ENCODE results near the gene PDCD2.
"Not testable (repeated sequence)": the region's sequence is repeated elsewhere in the genome, so short reads cannot be mapped to it uniquely, and the experiment has no call there.

PDCD2 gene

GRCh38 chr6:170584181-170584953, at the start of gene PDCD2:
TSS of gene PDCD2 (minus strand) at chr6:170584637. CDS start at chr6:170584581, 56 bp downstream.
- H3K27me3 ChIP-seq (replicated peaks; ENCODE audit: control insufficient read depth, insufficient read depth, low read length) = no peaks in the 10 kb centered on the region

GRCh38 chr6:170616020-170616554, 31.6 kb upstream of the PDCD2 start:
- DNase-seq (ENCODE audit: low read depth); H3K4me1 ChIP-seq (ENCODE audit: control insufficient read depth, insufficient read depth, low read length); H3K36me3 ChIP-seq (ENCODE audit: control insufficient read depth, insufficient read depth, low read length, severe bottlenecking); H3K9ac ChIP-seq (ENCODE audit: low read length); H3K4me3 ChIP-seq (ENCODE audit: low read length); H3K9me3 ChIP-seq (ENCODE audit: control insufficient read depth, low read length); H3K27me3 ChIP-seq (replicated peaks; ENCODE audit: control insufficient read depth, insufficient read depth, low read length): not testable (repeated sequence)

More at GRCh38 chr6:170584181-170584953, at the start of gene PDCD2:
- H3K36me3 ChIP-seq (ENCODE audit: control insufficient read depth, insufficient read depth, low read length, severe bottlenecking) = peaks cover 29% of the 10 kb centered on the region
- peak within 1 kb of the TSS; percentile 95 for H3K4me3 ChIP-seq (ENCODE audit: low read length)
- no peaks in the 10 kb centered on the region for H3K9me3 ChIP-seq (ENCODE audit: control insufficient read depth, low read length)
- peak; percentile 98 for DNase-seq (ENCODE audit: low read depth)
- peak within 1 kb of the TSS; percentile 92 for H3K9ac ChIP-seq (ENCODE audit: low read length)
- peaks cover 15% of the 10 kb centered on the region for H3K4me1 ChIP-seq (ENCODE audit: control insufficient read depth, insufficient read depth, low read length)

GRCh38 chr6:170612256-170612804, 27.9 kb upstream of the PDCD2 start:
- H3K4me3 ChIP-seq (ENCODE audit: low read length); H3K36me3 ChIP-seq (ENCODE audit: control insufficient read depth, insufficient read depth, low read length, severe bottlenecking); H3K9me3 ChIP-seq (ENCODE audit: control insufficient read depth, low read length); H3K27me3 ChIP-seq (replicated peaks; ENCODE audit: control insufficient read depth, insufficient read depth, low read length); H3K4me1 ChIP-seq (ENCODE audit: control insufficient read depth, insufficient read depth, low read length); H3K9ac ChIP-seq (ENCODE audit: low read length); DNase-seq (ENCODE audit: low read depth): not testable (repeated sequence)

GRCh38 chr6:170609225-170609624, 24.8 kb upstream of the PDCD2 start:
- H3K9me3 ChIP-seq (ENCODE audit: control insufficient read depth, low read length); H3K36me3 ChIP-seq (ENCODE audit: control insufficient read depth, insufficient read depth, low read length, severe bottlenecking); H3K9ac ChIP-seq (ENCODE audit: low read length); H3K4me1 ChIP-seq (ENCODE audit: control insufficient read depth, insufficient read depth, low read length); H3K4me3 ChIP-seq (ENCODE audit: low read length); DNase-seq (ENCODE audit: low read depth): not testable (repeated sequence)
- peaks cover 19% of the 10 kb centered on the region for H3K27me3 ChIP-seq (replicated peaks; ENCODE audit: control insufficient read depth, insufficient read depth, low read length)

GRCh38 chr6:170605574-170606259, 21.3 kb upstream of the PDCD2 start:
- H3K4me3 ChIP-seq (ENCODE audit: low read length) = no peak overlapping the region
- no peak for DNase-seq (ENCODE audit: low read depth)
- no peaks in the 10 kb centered on the region for H3K4me1 ChIP-seq (ENCODE audit: control insufficient read depth, insufficient read depth, low read length)
- H3K9ac ChIP-seq (ENCODE audit: low read length) = no peak overlapping the region
- H3K9me3 ChIP-seq (ENCODE audit: control insufficient read depth, low read length) = no peaks in the 10 kb centered on the region
- H3K36me3 ChIP-seq (ENCODE audit: control insufficient read depth, insufficient read depth, low read length, severe bottlenecking) = no peaks in the 10 kb centered on the region
- peaks cover 23% of the 10 kb centered on the region for H3K27me3 ChIP-seq (replicated peaks; ENCODE audit: control insufficient read depth, insufficient read depth, low read length)

GRCh38 chr6:170597278-170597677, 12.8 kb upstream of the PDCD2 start:
- Histone ChIP-seq H3K9ac (ENCODE audit: low read length) (no peak overlapping the region), H3K36me3 (ENCODE audit: control insufficient read depth, insufficient read depth, low read length, severe bottlenecking) (no peaks in the 10 kb centered on the region), H3K4me1 (ENCODE audit: control insufficient read depth, insufficient read depth, low read length) (no peaks in the 10 kb centered on the region), H3K9me3 (ENCODE audit: control insufficient read depth, low read length) (peaks cover 14% of the 10 kb centered on the region), H3K27me3 (replicated peaks; ENCODE audit: control insufficient read depth, insufficient read depth, low read length) (peaks cover 3% of the 10 kb centered on the region), H3K4me3 (ENCODE audit: low read length) (no peak overlapping the region)
- no peak for DNase-seq (ENCODE audit: low read depth)

GRCh38 chr6:170596426-170596825, 12.0 kb upstream of the PDCD2 start:
- Histone ChIP-seq H3K36me3 (ENCODE audit: control insufficient read depth, insufficient read depth, low read length, severe bottlenecking) (no peaks in the 10 kb centered on the region), H3K9ac (ENCODE audit: low read length) (no peak overlapping the region), H3K9me3 (ENCODE audit: control insufficient read depth, low read length) (peaks cover 22% of the 10 kb centered on the region), H3K4me1 (ENCODE audit: control insufficient read depth, insufficient read depth, low read length) (no peaks in the 10 kb centered on the region), H3K27me3 (replicated peaks; ENCODE audit: control insufficient read depth, insufficient read depth, low read length) (peaks cover 3% of the 10 kb centered on the region), H3K4me3 (ENCODE audit: low read length) (no peak overlapping the region)
- DNase-seq (ENCODE audit: low read depth) = no peak

GRCh38 chr6:170590725-170591124, 6.3 kb upstream of the PDCD2 start:
- peaks cover 35% of the 10 kb centered on the region for H3K9me3 ChIP-seq (ENCODE audit: control insufficient read depth, low read length)
- no peak overlapping the region for H3K9ac ChIP-seq (ENCODE audit: low read length)
- DNase-seq (ENCODE audit: low read depth) = no peak
- peaks cover 3% of the 10 kb centered on the region for H3K27me3 ChIP-seq (replicated peaks; ENCODE audit: control insufficient read depth, insufficient read depth, low read length)
- H3K36me3 ChIP-seq (ENCODE audit: control insufficient read depth, insufficient read depth, low read length, severe bottlenecking) = no peaks in the 10 kb centered on the region
- H3K4me1 ChIP-seq (ENCODE audit: control insufficient read depth, insufficient read depth, low read length) = no peaks in the 10 kb centered on the region
- H3K4me3 ChIP-seq (ENCODE audit: low read length) = no peak overlapping the region

GRCh38 chr6:170584954-170585498, 589 bp upstream of the PDCD2 start:
- H3K27me3 ChIP-seq (replicated peaks; ENCODE audit: control insufficient read depth, insufficient read depth, low read length) = no peaks in the 10 kb centered on the region

GRCh38 chr6:170583756-170584180, 669 bp downstream of the PDCD2 start:
- DNase-seq (ENCODE audit: low read depth) = no peak
- peaks cover 15% of the 10 kb centered on the region for H3K4me1 ChIP-seq (ENCODE audit: control insufficient read depth, insufficient read depth, low read length)

More at GRCh38 chr6:170584954-170585498, 589 bp upstream of the PDCD2 start:
- peak overlapping the region; percentile 92 for H3K9ac ChIP-seq (ENCODE audit: low read length)
- no peak for DNase-seq (ENCODE audit: low read depth)
- H3K9me3 ChIP-seq (ENCODE audit: control insufficient read depth, low read length) = peaks cover 5% of the 10 kb centered on the region
- H3K36me3 ChIP-seq (ENCODE audit: control insufficient read depth, insufficient read depth, low read length, severe bottlenecking) = peaks cover 28% of the 10 kb centered on the region
- H3K4me3 ChIP-seq (ENCODE audit: low read length) = peak overlapping the region; percentile 95
- peaks cover 15% of the 10 kb centered on the region for H3K4me1 ChIP-seq (ENCODE audit: control insufficient read depth, insufficient read depth, low read length)

GRCh38 chr6:170578909-170579308, 5.5 kb downstream of the PDCD2 start:
- Histone ChIP-seq H3K27me3 (replicated peaks; ENCODE audit: control insufficient read depth, insufficient read depth, low read length) (no peaks in the 10 kb centered on the region), H3K9ac (ENCODE audit: low read length) (no peak overlapping the region), H3K4me1 (ENCODE audit: control insufficient read depth, insufficient read depth, low read length) (peaks cover 8% of the 10 kb centered on the region), H3K4me3 (ENCODE audit: low read length) (no peak overlapping the region), H3K36me3 (ENCODE audit: control insufficient read depth, insufficient read depth, low read length, severe bottlenecking) (peaks cover 63% of the 10 kb centered on the region), H3K9me3 (ENCODE audit: control insufficient read depth, low read length) (no peaks in the 10 kb centered on the region)
- no peak for DNase-seq (ENCODE audit: low read depth)

More at GRCh38 chr6:170583756-170584180, 669 bp downstream of the PDCD2 start:
- Histone ChIP-seq H3K9ac (ENCODE audit: low read length) (peak overlapping the region; percentile 92), H3K36me3 (ENCODE audit: control insufficient read depth, insufficient read depth, low read length, severe bottlenecking) (peaks cover 31% of the 10 kb centered on the region), H3K27me3 (replicated peaks; ENCODE audit: control insufficient read depth, insufficient read depth, low read length) (no peaks in the 10 kb centered on the region), H3K4me3 (ENCODE audit: low read length) (peak overlapping the region; percentile 95), H3K9me3 (ENCODE audit: control insufficient read depth, low read length) (no peaks in the 10 kb centered on the region)
